Peyer's patch (tissue), 4 donors: ENCODE results near the gene NXNL1. TPM values are rescaled to one million over a fixed set of nuclear protein-coding genes. Genes with fewer than 3 reads are reported as not detected.

Experiments used
- DNase-seq, 3 donors: peaks; one replicate each; pipeline ENCODE4 v3.0.0-alpha.2; 2017 to 2019
- H3K27ac ChIP-seq, 4 donors: fragments of 200-600 bp; sonication (generic); one replicate each; pipeline ENCODE4 v1.5.1; 2016 to 2019
- H3K27me3 ChIP-seq, 2 donors: fragments of 200-600 bp; sonication (generic); one replicate each; pipeline ENCODE4 v1.5.1; 2019
- H3K36me3 ChIP-seq, 3 donors: fragments of 200-600 bp; sonication (generic); one replicate each; pipeline ENCODE4 v1.5.1; 2016 to 2019
- H3K4me1 ChIP-seq, 4 donors: fragments of 200-600 bp; sonication (generic); one replicate each; pipeline ENCODE4 v1.5.1; 2016 to 2019
- H3K4me3 ChIP-seq, 4 donors: fragments of 200-600 bp; sonication (generic); 1 replicate in 3 of 4; 2 replicates in 1 of 4; pipeline ENCODE4 v1.5.1; 2016 to 2019; ENCODE audit warnings: mild to moderate bottlenecking in 1 of 4
- H3K9me3 ChIP-seq, 4 donors: fragments of 200-600 bp; sonication (generic); one replicate each; pipeline ENCODE4 v1.5.1; 2016 to 2019; ENCODE audit warnings: mild to moderate bottlenecking in 1 of 4
- CTCF ChIP-seq, 6 experiments: fragments of 450-650 bp in 4 of 6; fragments of 200-600 bp in 2 of 6; sonication (generic) in 1 of 6; IDR thresholded peaks; one replicate each; pipeline ENCODE4 v1.5.1; 2017 to 2019; ENCODE audit warnings: antibody characterized with exemption in 6 of 6, mild to moderate bottlenecking in 3 of 6, moderate library complexity in 1 of 6
- POLR2A ChIP-seq, 2 donors: fragments of 450-650 bp; IDR thresholded peaks; one replicate each; pipeline ENCODE4 v1.5.1; 2017; ENCODE audit warnings: antibody characterized with exemption in 2 of 2, mild to moderate bottlenecking in 2 of 2, moderate library complexity in 2 of 2
- total RNA-seq, 4 donors: library from RNA; depleted of rRNA; stranded (reverse); fragments of >200 nt; gene quantifications; one replicate each; pipeline ENCODE4 v1.1.0, GENCODE V29; 2016

The NXNL1 gene
- total RNA-seq, 4 donors from 2014 or later: not detected

DNA sequence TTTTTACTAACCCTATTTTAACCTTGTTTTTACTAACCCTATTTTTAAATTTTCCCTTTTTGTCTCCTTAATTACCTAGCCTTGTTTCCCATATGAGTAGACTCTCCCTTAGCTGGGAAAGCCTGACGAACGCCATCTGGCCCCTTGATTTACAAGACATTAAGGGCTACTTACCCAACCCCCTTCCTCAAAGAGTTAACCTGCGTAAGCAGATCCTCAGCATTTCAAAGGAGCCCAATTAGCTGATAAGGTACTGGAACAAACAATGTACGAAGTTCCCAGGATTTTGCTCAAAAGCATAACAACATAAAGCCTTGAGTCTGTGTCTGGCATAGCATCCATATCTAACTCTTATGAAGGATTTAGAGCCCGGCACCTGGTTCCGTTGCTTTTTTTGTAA is 45.6 kb downstream of the NXNL1 start:
- H3K9me3 ChIP-seq: no peaks in the 10 kb centered on the region
- H3K27ac ChIP-seq: no peak overlapping the region

GRCh38 chr19:17414097-17414496 is 46.6 kb downstream of the NXNL1 start:
- Histone ChIP-seq H3K27ac (peak overlapping the region in 1 of 4 donors; percentile 19), H3K36me3 (peaks cover 0 to 16% (median 0%) of the 10 kb centered on the region in 3 donors), H3K9me3 (no peaks in the 10 kb centered on the region), H3K27me3 (no peaks in the 10 kb centered on the region), H3K4me1 (peaks cover 0 to 3% (median under 1%) of the 10 kb centered on the region in 4 donors), H3K4me3 (no peak overlapping the region)
- TF ChIP-seq CTCF (IDR thresholded peaks at IDR 0.05) (no peak), POLR2A (IDR thresholded peaks at IDR 0.05) (no peak)
- DNase-seq: no peak

More for the DNA sequence above, 45.6 kb downstream of the NXNL1 start:
- peaks cover 0 to 16% (median 0%) of the 10 kb centered on the region in 3 donors for H3K36me3 ChIP-seq
- no peaks in the 10 kb centered on the region for H3K27me3 ChIP-seq
- H3K4me1 ChIP-seq: peaks cover 0 to 6% (median 1%) of the 10 kb centered on the region in 4 donors
- DNase-seq: no peak
- no peak overlapping the region for H3K4me3 ChIP-seq
- TF ChIP-seq POLR2A (IDR thresholded peaks at IDR 0.05): no peak
- no peak for TF ChIP-seq CTCF (IDR thresholded peaks at IDR 0.05)

GRCh38 chr19:17411801-17412200 is 48.9 kb downstream of the NXNL1 start:
- H3K27ac ChIP-seq: peak overlapping the region in 1 of 4 donors; percentile 50
- H3K27me3 ChIP-seq: no peaks in the 10 kb centered on the region
- H3K9me3 ChIP-seq: no peaks in the 10 kb centered on the region
- TF ChIP-seq POLR2A (IDR thresholded peaks at IDR 0.05) (no peak), CTCF (IDR thresholded peaks at IDR 0.05) (no peak)
- H3K36me3 ChIP-seq: peaks cover 0 to 16% (median 0%) of the 10 kb centered on the region in 3 donors
- no peak overlapping the region for H3K4me3 ChIP-seq
- H3K4me1 ChIP-seq: peaks cover 0 to 10% (median under 1%) of the 10 kb centered on the region in 4 donors
- DNase-seq: no peak

- H3K36me3 ChIP-seq: peaks cover 0 to 16% (median 0%) of the 10 kb centered on the region in 3 donors
- no peaks in the 10 kb centered on the region for H3K27me3 ChIP-seq
- no peak overlapping the region for H3K27ac ChIP-seq
- no peak for TF ChIP-seq POLR2A (IDR thresholded peaks at IDR 0.05)
- no peak for TF ChIP-seq CTCF (IDR thresholded peaks at IDR 0.05)
- no peaks in the 10 kb centered on the region for H3K9me3 ChIP-seq
- no peak overlapping the region for H3K4me3 ChIP-seq
- DNase-seq: no peak
- H3K4me1 ChIP-seq: peaks cover 0 to 20% (median 11%) of the 10 kb centered on the region in 4 donors
Observed at GRCh38 chr19:17409990-17410389, 50.7 kb downstream of the NXNL1 start.

- Histone ChIP-seq H3K9me3 (no peaks in the 10 kb centered on the region), H3K27me3 (no peaks in the 10 kb centered on the region), H3K4me3 (peak overlapping the region; percentile 23 to 56 (median 52)), H3K36me3 (peaks cover 0 to 3% (median 0%) of the 10 kb centered on the region in 3 donors), H3K27ac (peak overlapping the region; percentile 87 to 93 (median 91)), H3K4me1 (peaks cover 0 to 38% (median 21%) of the 10 kb centered on the region in 4 donors)
- DNase-seq: no peak
- TF ChIP-seq CTCF (IDR thresholded peaks at IDR 0.05) (no peak), POLR2A (IDR thresholded peaks at IDR 0.05) (no peak)
Observed at GRCh38 chr19:17406887-17407196, 53.9 kb downstream of the NXNL1 start.
